ENCODE measurements around the gene CD68.

Gene CD68

GRCh38 chr17:7577327-7578199 is 1.9 kb upstream of the CD68 start:
- in situ Hi-C loops (cut with HindIII; ENCODE audit: low pct_unique_long_range_greater_than_20kb, low sequenced_read_pairs) = no loop called here
- no peak for TF ChIP-seq JUND (IDR thresholded peaks at IDR 0.05; ENCODE audit: low read depth)
- DNase-seq (ENCODE audit: low read depth in 1 of 2, low spot score in 1 of 2) = no peak

- in situ Hi-C loops (cut with HindIII; ENCODE audit: low pct_unique_long_range_greater_than_20kb, low sequenced_read_pairs) = no loop called here
- DNase-seq (ENCODE audit: low read depth in 1 of 2, low spot score in 1 of 2) = no peak
- TF ChIP-seq JUND (IDR thresholded peaks at IDR 0.05; ENCODE audit: low read depth) = no peak
Measured at GRCh38 chr17:7579834-7580603, 581 bp downstream of the CD68 start.

- DNase-seq (ENCODE audit: low read depth in 1 of 2, low spot score in 1 of 2) = no peak
- in situ Hi-C loops (cut with HindIII; ENCODE audit: low pct_unique_long_range_greater_than_20kb, low sequenced_read_pairs) = no loop called here
- no peak for TF ChIP-seq JUND (IDR thresholded peaks at IDR 0.05; ENCODE audit: low read depth)
Measured at GRCh38 chr17:7580604-7581575, 1.5 kb downstream of the CD68 start.

GRCh38 chr17:7582396-7583252 is 3.2 kb downstream of the CD68 start:
- in situ Hi-C loops (cut with HindIII; ENCODE audit: low pct_unique_long_range_greater_than_20kb, low sequenced_read_pairs) = no loop called here
- no peak for TF ChIP-seq JUND (IDR thresholded peaks at IDR 0.05; ENCODE audit: low read depth)
- DNase-seq (ENCODE audit: low read depth in 1 of 2, low spot score in 1 of 2) = no peak

- TF ChIP-seq JUND (IDR thresholded peaks at IDR 0.05; ENCODE audit: low read depth) = no peak
- in situ Hi-C loops (cut with HindIII; ENCODE audit: low pct_unique_long_range_greater_than_20kb, low sequenced_read_pairs) = no loop called here
- peak; percentile 72 to 97 for DNase-seq (ENCODE audit: low read depth in 1 of 2, low spot score in 1 of 2)
Measured at GRCh38 chr17:7583253-7584109, 4.0 kb downstream of the CD68 start, which contains the start of gene MPDU1. Gene MPDU1 (plus strand): TSS chr17:7583852. CDS start chr17:7583863, 11 bp downstream.

GRCh38 chr17:7586673-7587419 is 7.4 kb downstream of the CD68 start:
- DNase-seq (ENCODE audit: low read depth in 1 of 2, low spot score in 1 of 2) = peak in 1 of 2 experiments; percentile 79
- TF ChIP-seq JUND (IDR thresholded peaks at IDR 0.05; ENCODE audit: low read depth) = no peak
- in situ Hi-C loops (cut with HindIII; ENCODE audit: low pct_unique_long_range_greater_than_20kb, low sequenced_read_pairs) = no loop called here

GRCh38 chr17:7587420-7588151 is 8.1 kb downstream of the CD68 start:
- in situ Hi-C loops (cut with HindIII; ENCODE audit: low pct_unique_long_range_greater_than_20kb, low sequenced_read_pairs) = no loop called here
- DNase-seq (ENCODE audit: low read depth in 1 of 2, low spot score in 1 of 2) = no peak
- no peak for TF ChIP-seq JUND (IDR thresholded peaks at IDR 0.05; ENCODE audit: low read depth)

- DNase-seq (ENCODE audit: low read depth in 1 of 2, low spot score in 1 of 2) = no peak
- in situ Hi-C loops (cut with HindIII; ENCODE audit: low pct_unique_long_range_greater_than_20kb, low sequenced_read_pairs) = no loop called here
- TF ChIP-seq JUND (IDR thresholded peaks at IDR 0.05; ENCODE audit: low read depth) = no peak
Measured at GRCh38 chr17:7588553-7589203, 9.2 kb downstream of the CD68 start.

- no peak for TF ChIP-seq JUND (IDR thresholded peaks at IDR 0.05; ENCODE audit: low read depth)
- DNase-seq (ENCODE audit: low read depth in 1 of 2, low spot score in 1 of 2) = no peak
- in situ Hi-C loops (cut with HindIII; ENCODE audit: low pct_unique_long_range_greater_than_20kb, low sequenced_read_pairs) = no loop called here
Measured at GRCh38 chr17:7589204-7589868, 9.9 kb downstream of the CD68 start.
